ENCODE measurements around the gene ALOX12B. TPM values are rescaled to one million over a fixed set of nuclear protein-coding genes. Genes with fewer than 3 reads are reported as not detected.

ALOX12B gene
- total and polyA plus RNA-seq, 2 of the 8 experiments (the other 6 are each of a cell fraction or from before 2014, with no cell fraction given) = 0.86 TPM; not detected in 1

- ChIA-PET POLR2A (ENCODE audit: partially characterized antibody) (interaction anchor here (0.9 to 1.2 kb wide), 4 partner anchors 11 to 210 kb away, joined by 3 to 4 read pairs (median 3); no protein-coding TSS in a partner anchor), CTCF (ENCODE audit: partially characterized antibody) (interaction anchor here (0.5 to 6.0 kb wide), 49 partner anchors 9 to 302 kb away, joined by 3 to 141 read pairs (median 5); partner anchors contain the start of genes CNTROB, KCNAB3 and KDM6B)
- Histone ChIP-seq H3K27ac (ENCODE audit: low read depth, low read length) (no peak overlapping the region), H2AFZ (ENCODE audit: low read length) (peak overlapping the region; percentile 19; the same call in 1 of the 2 replicates), H3K79me2 (ENCODE audit: control insufficient read depth in 1 of 2, insufficient read depth in 2 of 2, low read length in 2 of 2) (no peaks in the 10 kb centered on the region), H2BK120ac (replicated peaks; ENCODE audit: low read depth, low read length) (no peak overlapping the region), H3K4me3 (ENCODE audit: extremely low read depth in 1 of 4, insufficient read depth in 2 of 4, low read depth in 3 of 4, low read length in 4 of 4) (no peak overlapping the region), H3K14ac (ENCODE audit: insufficient read length) (no peak overlapping the region), H2AK5ac (ENCODE audit: low read depth, low read length) (no peak overlapping the region), H4K8ac (ENCODE audit: extremely low read depth, insufficient read depth, low read length) (no peak overlapping the region; the same call in 1 of the 2 replicates), H3K9ac (replicated peaks in 1 of 4; ENCODE audit: extremely low read depth in 1 of 4, low read depth in 3 of 4, low read length in 3 of 4) (no peak overlapping the region), H3K79me1 (ENCODE audit: low read depth, low read length) (no peaks in the 10 kb centered on the region), H3K23me2 (ENCODE audit: low read depth, low read length) (peaks cover 4% of the 10 kb centered on the region; the same call in 1 of the 2 replicates), H3K4ac (replicated peaks; ENCODE audit: insufficient read length, low read depth, low read length) (no peak overlapping the region), H2BK12ac (ENCODE audit: low read depth, low read length) (no peak overlapping the region), H2BK5ac (ENCODE audit: low read depth, low read length) (no peak overlapping the region), H3K18ac (ENCODE audit: extremely low read depth, low read length) (no peak overlapping the region), H3K9me3 (ENCODE audit: insufficient read depth in 2 of 2, low read depth in 1 of 2, low read length in 1 of 2) (no peaks in the 10 kb centered on the region), H4K91ac (replicated peaks; ENCODE audit: insufficient read length, low read length) (no peak overlapping the region), H3K36me3 (ENCODE audit: control insufficient read depth in 2 of 4, insufficient read depth in 4 of 4, low read length in 3 of 4) (no peaks in the 10 kb centered on the region; a peak in 2 of 8 replicates), H3K23ac (ENCODE audit: insufficient read length) (no peak overlapping the region), H3K27me3 (replicated peaks in 1 of 4; ENCODE audit: control insufficient read depth in 3 of 4, extremely low read depth in 1 of 4, insufficient read depth in 3 of 4, low read length in 3 of 4) (peaks cover 0 to 9% (median 4%) of the 10 kb centered on the region in 4 experiments; a peak in 3 of 7 replicates), H3K56ac (replicated peaks; ENCODE audit: insufficient read length, low read depth, low read length) (no peak overlapping the region), H4K20me1 (replicated peaks in 1 of 2; ENCODE audit: control insufficient read depth in 1 of 2, insufficient read depth in 2 of 2, low read length in 2 of 2) (no peaks in the 10 kb centered on the region), H2BK15ac (ENCODE audit: low read length) (0 out of 2 replicates have a peak overlapping the region, but pooled peaks have one; percentile 40), H2BK20ac (ENCODE audit: low read length) (no peak overlapping the region), H3K4me2 (ENCODE audit: insufficient read depth in 1 of 2, low read depth in 2 of 2, low read length in 2 of 2) (no peak overlapping the region), H4K5ac (ENCODE audit: insufficient read length, low read depth, low read length) (no peak overlapping the region), H3K4me1 (replicated peaks in 1 of 4; ENCODE audit: control insufficient read depth in 3 of 4, insufficient read depth in 4 of 4, low read length in 3 of 4) (peaks cover 0 to 10% (median 6%) of the 10 kb centered on the region in 4 experiments; a peak in 5 of 7 replicates)
- TF ChIP-seq, protein P1, sequence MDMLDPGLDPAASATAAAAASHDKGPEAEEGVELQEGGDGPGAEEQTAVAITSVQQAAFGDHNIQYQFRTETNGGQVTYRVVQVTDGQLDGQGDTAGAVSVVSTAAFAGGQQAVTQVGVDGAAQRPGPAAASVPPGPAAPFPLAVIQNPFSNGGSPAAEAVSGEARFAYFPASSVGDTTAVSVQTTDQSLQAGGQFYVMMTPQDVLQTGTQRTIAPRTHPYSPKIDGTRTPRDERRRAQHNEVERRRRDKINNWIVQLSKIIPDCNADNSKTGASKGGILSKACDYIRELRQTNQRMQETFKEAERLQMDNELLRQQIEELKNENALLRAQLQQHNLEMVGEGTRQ (IDR thresholded peaks at IDR 0.05; ENCODE audit: low read length) = peak; percentile 55; the same call in 1 of the 2 replicates
- TF ChIP-seq SIN3A (conservative IDR thresholded peaks at IDR 0.05 in 1 of 2, IDR thresholded peaks at IDR 0.05 in 1 of 2; ENCODE audit: low read depth in 1 of 2, low read length in 2 of 2) (0 out of 4 replicates have a peak, but pooled peaks of 1 of the 2 experiments have one; percentile 4), TBP (IDR thresholded peaks at IDR 0.05; ENCODE audit: low read depth, low read length) (no peak), CHD2 (IDR thresholded peaks at IDR 0.05; ENCODE audit: low read length) (no peak), NRF1 (IDR thresholded peaks at IDR 0.05; ENCODE audit: low read depth, low read length) (no peak), YY1 (IDR thresholded peaks at IDR 0.05; ENCODE audit: low read depth, low read length) (peak; percentile 57; the same call in 1 of the 2 replicates)
- FAIRE-seq (no peak), DNase-seq (ENCODE audit: low read depth in 1 of 2, low spot score in 2 of 2) (no peak)
These were observed 45.5 kb downstream of the ALOX12B start for GRCh38 chr17:8041979-8042378.
